ENCODE measurements around the gene BHLHE41. TPM values are rescaled to one million over a fixed set of nuclear protein-coding genes. Genes with fewer than 3 reads are reported as not detected.

The BHLHE41 gene
- total RNA-seq, 1 donor: 4.3 TPM

- Histone ChIP-seq H4K20me1 (ENCODE audit: insufficient read depth, low read length) (no peaks in the 10 kb centered on the region), H3K4me3 (ENCODE audit: insufficient read depth, low read length) (no peak overlapping the region)
Measured at GRCh38 chr12:26095186-26095585, 29.7 kb downstream of the BHLHE41 start.

GRCh38 chr12:26092346-26093105, 32.3 kb downstream of the BHLHE41 start:
- DNase-seq (ENCODE audit: insufficient read length, low spot score, missing footprints): no peak
- Histone ChIP-seq H3K36me3 (ENCODE audit: insufficient read depth, low read length) (no peaks in the 10 kb centered on the region), H2AFZ (ENCODE audit: low read length) (no peak overlapping the region), H3K9me3 (ENCODE audit: low read depth, low read length) (no peaks in the 10 kb centered on the region), H3K4me1 (ENCODE audit: insufficient read depth, low read length) (peaks cover 10% of the 10 kb centered on the region), H3K4me3 (ENCODE audit: insufficient read depth, low read length) (no peak overlapping the region), H4K20me1 (ENCODE audit: insufficient read depth, low read length) (no peaks in the 10 kb centered on the region), H3K4me2 (ENCODE audit: insufficient read depth, low read length) (no peak overlapping the region), H3K79me2 (ENCODE audit: insufficient read depth, low read length) (no peaks in the 10 kb centered on the region), H3K27me3 (ENCODE audit: insufficient read depth, low read length) (no peaks in the 10 kb centered on the region), H3K27ac (ENCODE audit: low read depth, low read length) (no peak overlapping the region)
- TF ChIP-seq CTCF (IDR thresholded peaks at IDR 0.05; ENCODE audit: extremely low read depth, low read depth, low read length): no peak

More at GRCh38 chr12:26095186-26095585, 29.7 kb downstream of the BHLHE41 start:
- Histone ChIP-seq H3K4me2 (ENCODE audit: insufficient read depth, low read length) (no peak overlapping the region), H3K36me3 (ENCODE audit: insufficient read depth, low read length) (no peaks in the 10 kb centered on the region), H3K4me1 (ENCODE audit: insufficient read depth, low read length) (peaks cover 11% of the 10 kb centered on the region), H3K27ac (ENCODE audit: low read depth, low read length) (no peak overlapping the region), H3K27me3 (ENCODE audit: insufficient read depth, low read length) (no peaks in the 10 kb centered on the region), H2AFZ (ENCODE audit: low read length) (no peak overlapping the region), H3K9me3 (ENCODE audit: low read depth, low read length) (no peaks in the 10 kb centered on the region), H3K79me2 (ENCODE audit: insufficient read depth, low read length) (no peaks in the 10 kb centered on the region)
- no peak for TF ChIP-seq CTCF (IDR thresholded peaks at IDR 0.05; ENCODE audit: extremely low read depth, low read depth, low read length)
- DNase-seq (ENCODE audit: insufficient read length, low spot score, missing footprints): no peak

GRCh38 chr12:26091822-26092221, 33.0 kb downstream of the BHLHE41 start:
- peak; percentile 32 for TF ChIP-seq CTCF (IDR thresholded peaks at IDR 0.05; ENCODE audit: extremely low read depth, low read depth, low read length)
- Histone ChIP-seq H3K4me2 (ENCODE audit: insufficient read depth, low read length) (no peak overlapping the region), H3K9me3 (ENCODE audit: low read depth, low read length) (no peaks in the 10 kb centered on the region), H3K79me2 (ENCODE audit: insufficient read depth, low read length) (no peaks in the 10 kb centered on the region), H4K20me1 (ENCODE audit: insufficient read depth, low read length) (no peaks in the 10 kb centered on the region), H2AFZ (ENCODE audit: low read length) (no peak overlapping the region), H3K4me3 (ENCODE audit: insufficient read depth, low read length) (no peak overlapping the region), H3K4me1 (ENCODE audit: insufficient read depth, low read length) (peaks cover 6% of the 10 kb centered on the region), H3K36me3 (ENCODE audit: insufficient read depth, low read length) (no peaks in the 10 kb centered on the region), H3K27ac (ENCODE audit: low read depth, low read length) (no peak overlapping the region), H3K27me3 (ENCODE audit: insufficient read depth, low read length) (no peaks in the 10 kb centered on the region)
- DNase-seq (ENCODE audit: insufficient read length, low spot score, missing footprints): no peak

- Histone ChIP-seq H3K36me3 (ENCODE audit: insufficient read depth, low read length) (no peaks in the 10 kb centered on the region), H3K27ac (ENCODE audit: low read depth, low read length) (no peak overlapping the region), H3K4me1 (ENCODE audit: insufficient read depth, low read length) (peaks cover 6% of the 10 kb centered on the region), H3K27me3 (ENCODE audit: insufficient read depth, low read length) (no peaks in the 10 kb centered on the region), H3K4me2 (ENCODE audit: insufficient read depth, low read length) (no peak overlapping the region), H3K4me3 (ENCODE audit: insufficient read depth, low read length) (no peak overlapping the region), H3K9me3 (ENCODE audit: low read depth, low read length) (no peaks in the 10 kb centered on the region), H2AFZ (ENCODE audit: low read length) (no peak overlapping the region), H4K20me1 (ENCODE audit: insufficient read depth, low read length) (no peaks in the 10 kb centered on the region), H3K79me2 (ENCODE audit: insufficient read depth, low read length) (no peaks in the 10 kb centered on the region)
- no peak for DNase-seq (ENCODE audit: insufficient read length, low spot score, missing footprints)
- no peak for TF ChIP-seq CTCF (IDR thresholded peaks at IDR 0.05; ENCODE audit: extremely low read depth, low read depth, low read length)
Measured at GRCh38 chr12:26090836-26091510, 33.9 kb downstream of the BHLHE41 start.

All from osteoblast (primary cell).